ENCODE results near the gene DENND1A.
"Not testable (repeated sequence)": the region's sequence is repeated elsewhere in the genome, so short reads cannot be mapped to it uniquely, and the experiment has no call there.

The DENND1A gene

DNA sequence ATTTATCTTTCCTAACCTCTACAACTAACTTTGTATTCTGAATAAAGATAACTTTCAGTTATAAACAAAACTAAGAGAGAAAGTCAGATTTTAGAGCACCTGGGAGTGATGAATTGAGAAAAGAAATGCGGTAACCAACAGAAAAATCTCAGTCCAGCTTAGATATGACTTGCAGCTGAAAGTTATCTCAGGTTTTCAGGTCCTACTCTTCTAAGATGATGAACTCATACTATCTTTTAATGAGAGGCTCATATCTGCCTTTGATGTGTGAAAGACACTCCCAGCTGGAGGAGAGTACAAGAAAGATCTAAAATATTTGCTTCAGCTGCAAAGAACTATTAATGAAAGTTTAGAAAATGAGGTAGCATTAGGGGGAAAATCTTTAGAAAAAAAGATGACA is 190.5 kb downstream of the DENND1A start:
- H3K4me2 ChIP-seq (ENCODE audit: insufficient read depth, low read length, poor library complexity, severe bottlenecking): no peak overlapping the region
- H3K18ac ChIP-seq (ENCODE audit: low read length): no peak overlapping the region
- H3K4me3 ChIP-seq (ENCODE audit: low read length in 2 of 2): no peak overlapping the region
- DNase-seq (ENCODE audit: low spot score): no peak
- no peaks in the 10 kb centered on the region for H3K36me3 ChIP-seq (replicated peaks in 1 of 2; ENCODE audit: control insufficient read depth in 2 of 2, insufficient read depth in 2 of 2, low read length in 2 of 2)
- no peak overlapping the region for H2BK120ac ChIP-seq (ENCODE audit: low read depth, low read length)
- H3K23ac ChIP-seq (ENCODE audit: low read depth, low read length, poor library complexity): no peak overlapping the region
- H3K4ac ChIP-seq (ENCODE audit: low read length): no peak overlapping the region
- H3K79me1 ChIP-seq (ENCODE audit: low read depth, low read length): peaks cover 2% of the 10 kb centered on the region
- no peak overlapping the region for H2BK5ac ChIP-seq (ENCODE audit: low read length)
- no peak overlapping the region for H3K14ac ChIP-seq (ENCODE audit: low read length)
- H3K9me3 ChIP-seq (replicated peaks in 1 of 2; ENCODE audit: control insufficient read depth in 2 of 2, insufficient read depth in 1 of 2, low read depth in 1 of 2, low read length in 2 of 2): no peaks in the 10 kb centered on the region
- no peak overlapping the region for H2AFZ ChIP-seq (ENCODE audit: low read length)
- H3K27me3 ChIP-seq (ENCODE audit: control insufficient read depth in 3 of 3, insufficient read depth in 3 of 3, low read depth in 1 of 3, low read length in 3 of 3): no peaks in the 10 kb centered on the region
- H2BK12ac ChIP-seq (ENCODE audit: low read length): no peak overlapping the region
- no peak overlapping the region for H2AK5ac ChIP-seq (ENCODE audit: low read depth, low read length)
- WGBS, 2 donors (ENCODE audit: extremely low coverage in 2 of 2, insufficient read length in 2 of 2, insufficient replicate concordance in 1 of 2): no CpG with 5 or more reads among the region's 1 CpG
- H2BK15ac ChIP-seq (ENCODE audit: low read length): no peak overlapping the region
- H4K8ac ChIP-seq (ENCODE audit: low read depth, low read length): no peak overlapping the region
- no peak overlapping the region for H4K91ac ChIP-seq (ENCODE audit: low read depth, low read length, poor library complexity)
- H3K27ac ChIP-seq (replicated peaks; ENCODE audit: low read length): no peak overlapping the region
- peaks cover 6 to 11% of the 10 kb centered on the region in 2 donors for H3K4me1 ChIP-seq (ENCODE audit: control insufficient read depth in 2 of 2, insufficient read depth in 1 of 2, low read depth in 1 of 2, low read length in 2 of 2)
- H3K9ac ChIP-seq (ENCODE audit: low read depth, low read length, poor library complexity): no peak overlapping the region

DNA sequence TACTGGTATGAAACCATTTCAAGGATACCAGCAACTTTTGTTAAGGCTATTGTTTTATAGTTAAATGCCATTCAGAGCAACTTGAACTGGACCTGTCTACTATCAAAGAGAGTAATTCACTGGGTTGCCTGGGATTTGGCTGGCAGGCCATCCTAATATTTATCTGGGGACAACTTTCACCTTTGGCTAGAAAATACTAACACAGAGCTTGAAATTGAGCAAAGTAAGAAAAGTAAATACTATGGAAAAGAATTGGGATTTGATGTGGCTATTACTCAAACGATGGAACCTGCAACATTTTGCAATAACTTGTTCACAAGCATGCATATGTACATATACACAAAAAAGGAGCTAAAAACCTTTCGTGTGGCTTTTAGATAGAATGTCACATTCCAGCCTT is 191.3 kb downstream of the DENND1A start:
- H2BK120ac ChIP-seq (ENCODE audit: low read depth, low read length): no peak overlapping the region
- no peak overlapping the region for H3K4me2 ChIP-seq (ENCODE audit: insufficient read depth, low read length, poor library complexity, severe bottlenecking)
- H2AFZ ChIP-seq (ENCODE audit: low read length): no peak overlapping the region
- no peaks in the 10 kb centered on the region for H3K36me3 ChIP-seq (replicated peaks in 1 of 2; ENCODE audit: control insufficient read depth in 2 of 2, insufficient read depth in 2 of 2, low read length in 2 of 2)
- H3K9ac ChIP-seq (ENCODE audit: low read depth, low read length, poor library complexity): no peak overlapping the region
- no peaks in the 10 kb centered on the region for H3K9me3 ChIP-seq (replicated peaks in 1 of 2; ENCODE audit: control insufficient read depth in 2 of 2, insufficient read depth in 1 of 2, low read depth in 1 of 2, low read length in 2 of 2)
- no peak overlapping the region for H4K91ac ChIP-seq (ENCODE audit: low read depth, low read length, poor library complexity)
- no peak overlapping the region for H3K4me3 ChIP-seq (ENCODE audit: low read length in 2 of 2)
- DNase-seq (ENCODE audit: low spot score): no peak
- H3K79me1 ChIP-seq (ENCODE audit: low read depth, low read length): peaks cover 2% of the 10 kb centered on the region
- no peak overlapping the region for H3K27ac ChIP-seq (replicated peaks; ENCODE audit: low read length)
- no peak overlapping the region for H3K4ac ChIP-seq (ENCODE audit: low read length)
- no peaks in the 10 kb centered on the region for H3K27me3 ChIP-seq (ENCODE audit: control insufficient read depth in 3 of 3, insufficient read depth in 3 of 3, low read depth in 1 of 3, low read length in 3 of 3)
- no peak overlapping the region for H3K18ac ChIP-seq (ENCODE audit: low read length)
- H2AK5ac ChIP-seq (ENCODE audit: low read depth, low read length): no peak overlapping the region
- no CpG with 5 or more reads among the region's 2 CpGs for WGBS, 2 donors (ENCODE audit: extremely low coverage in 2 of 2, insufficient read length in 2 of 2, insufficient replicate concordance in 1 of 2)
- no peak overlapping the region for H2BK5ac ChIP-seq (ENCODE audit: low read length)
- H3K4me1 ChIP-seq (ENCODE audit: control insufficient read depth in 2 of 2, insufficient read depth in 1 of 2, low read depth in 1 of 2, low read length in 2 of 2): peaks cover 6 to 11% of the 10 kb centered on the region in 2 donors
- H2BK15ac ChIP-seq (ENCODE audit: low read length): no peak overlapping the region
- H3K14ac ChIP-seq (ENCODE audit: low read length): no peak overlapping the region
- H2BK12ac ChIP-seq (ENCODE audit: low read length): no peak overlapping the region
- H3K23ac ChIP-seq (ENCODE audit: low read depth, low read length, poor library complexity): no peak overlapping the region
- no peak overlapping the region for H4K8ac ChIP-seq (ENCODE audit: low read depth, low read length)

DNA sequence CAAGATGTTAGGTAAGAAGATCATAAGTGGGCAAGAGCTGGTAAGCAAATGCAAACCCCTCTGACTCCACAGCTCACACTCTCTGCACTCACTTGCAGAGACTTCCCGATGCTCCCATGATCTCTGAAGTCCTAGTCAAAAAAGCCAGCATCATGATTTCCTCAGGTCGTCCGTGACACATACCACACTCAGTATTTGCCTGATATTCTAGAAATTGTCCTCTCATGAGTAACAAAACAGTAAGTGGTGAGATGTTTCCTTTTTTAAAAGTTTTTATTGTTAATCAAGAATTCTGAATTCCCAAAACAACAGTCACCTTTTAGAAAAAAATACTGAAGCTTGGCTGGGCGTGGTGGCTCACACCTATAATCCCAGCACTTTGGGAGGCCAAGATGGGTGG is 194.6 kb downstream of the DENND1A start:
- Histone ChIP-seq H3K4me3 (ENCODE audit: low read length in 2 of 2) (no peak overlapping the region), H3K14ac (ENCODE audit: low read length) (no peak overlapping the region), H2AK5ac (ENCODE audit: low read depth, low read length) (no peak overlapping the region), H3K36me3 (replicated peaks in 1 of 2; ENCODE audit: control insufficient read depth in 2 of 2, insufficient read depth in 2 of 2, low read length in 2 of 2) (no peaks in the 10 kb centered on the region), H2BK120ac (ENCODE audit: low read depth, low read length) (no peak overlapping the region), H3K23ac (ENCODE audit: low read depth, low read length, poor library complexity) (no peak overlapping the region), H3K9ac (ENCODE audit: low read depth, low read length, poor library complexity) (no peak overlapping the region), H3K9me3 (replicated peaks in 1 of 2; ENCODE audit: control insufficient read depth in 2 of 2, insufficient read depth in 1 of 2, low read depth in 1 of 2, low read length in 2 of 2) (no peaks in the 10 kb centered on the region), H3K27me3 (ENCODE audit: control insufficient read depth in 3 of 3, insufficient read depth in 3 of 3, low read depth in 1 of 3, low read length in 3 of 3) (no peaks in the 10 kb centered on the region), H3K27ac (replicated peaks; ENCODE audit: low read length) (no peak overlapping the region), H2BK15ac (ENCODE audit: low read length) (no peak overlapping the region), H4K91ac (ENCODE audit: low read depth, low read length, poor library complexity) (no peak overlapping the region), H3K4ac (ENCODE audit: low read length) (no peak overlapping the region), H2AFZ (ENCODE audit: low read length) (no peak overlapping the region), H3K79me1 (ENCODE audit: low read depth, low read length) (peaks cover 2% of the 10 kb centered on the region), H2BK12ac (ENCODE audit: low read length) (no peak overlapping the region), H3K4me1 (ENCODE audit: control insufficient read depth in 2 of 2, insufficient read depth in 1 of 2, low read depth in 1 of 2, low read length in 2 of 2) (peaks cover 0 to 2% of the 10 kb centered on the region in 2 donors), H2BK5ac (ENCODE audit: low read length) (no peak overlapping the region), H3K4me2 (ENCODE audit: insufficient read depth, low read length, poor library complexity, severe bottlenecking) (no peak overlapping the region), H4K8ac (ENCODE audit: low read depth, low read length) (no peak overlapping the region), H3K18ac (ENCODE audit: low read length) (no peak overlapping the region)
- WGBS, 2 donors (ENCODE audit: extremely low coverage in 2 of 2, insufficient read length in 2 of 2, insufficient replicate concordance in 1 of 2): no CpG with 5 or more reads among the region's 4 CpGs
- DNase-seq (ENCODE audit: low spot score): no peak

DNA sequence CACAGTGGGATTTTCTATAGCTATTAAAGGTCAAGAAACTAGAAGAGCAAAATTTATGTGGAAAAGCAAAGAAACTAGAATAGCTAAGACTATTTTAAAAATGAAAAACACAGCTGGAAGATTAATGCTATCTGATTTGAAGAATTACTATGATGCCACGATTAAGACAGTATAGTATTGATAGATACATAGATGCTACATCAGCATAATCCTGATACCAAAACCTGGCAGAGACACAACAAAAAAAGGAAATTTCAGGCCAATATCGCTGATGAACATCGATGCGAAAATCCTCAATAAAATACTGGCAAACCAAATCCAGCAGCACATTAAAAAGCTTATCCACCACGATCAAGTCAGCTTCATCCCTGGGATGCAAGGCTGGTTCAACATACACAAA is 201.4 kb downstream of the DENND1A start:
- H2BK120ac ChIP-seq (ENCODE audit: low read depth, low read length); H3K4me3 ChIP-seq (ENCODE audit: low read length in 2 of 2); H3K9me3 ChIP-seq (replicated peaks in 1 of 2; ENCODE audit: control insufficient read depth in 2 of 2, insufficient read depth in 1 of 2, low read depth in 1 of 2, low read length in 2 of 2); DNase-seq (ENCODE audit: low spot score); H3K9ac ChIP-seq (ENCODE audit: low read depth, low read length, poor library complexity); H2BK15ac ChIP-seq (ENCODE audit: low read length); H3K4ac ChIP-seq (ENCODE audit: low read length); H3K79me1 ChIP-seq (ENCODE audit: low read depth, low read length); H2AFZ ChIP-seq (ENCODE audit: low read length); H3K4me2 ChIP-seq (ENCODE audit: insufficient read depth, low read length, poor library complexity, severe bottlenecking); H3K18ac ChIP-seq (ENCODE audit: low read length); H3K23ac ChIP-seq (ENCODE audit: low read depth, low read length, poor library complexity); H2BK5ac ChIP-seq (ENCODE audit: low read length); H3K27me3 ChIP-seq (ENCODE audit: control insufficient read depth in 3 of 3, insufficient read depth in 3 of 3, low read depth in 1 of 3, low read length in 3 of 3); H3K14ac ChIP-seq (ENCODE audit: low read length); H4K8ac ChIP-seq (ENCODE audit: low read depth, low read length); H4K91ac ChIP-seq (ENCODE audit: low read depth, low read length, poor library complexity); H3K36me3 ChIP-seq (replicated peaks in 1 of 2; ENCODE audit: control insufficient read depth in 2 of 2, insufficient read depth in 2 of 2, low read length in 2 of 2); H3K27ac ChIP-seq (replicated peaks; ENCODE audit: low read length); H3K4me1 ChIP-seq (ENCODE audit: control insufficient read depth in 2 of 2, insufficient read depth in 1 of 2, low read depth in 1 of 2, low read length in 2 of 2); H2AK5ac ChIP-seq (ENCODE audit: low read depth, low read length); H2BK12ac ChIP-seq (ENCODE audit: low read length): not testable (repeated sequence)
- no CpG with 5 or more reads among the region's 5 CpGs for WGBS, 2 donors (ENCODE audit: extremely low coverage in 2 of 2, insufficient read length in 2 of 2, insufficient replicate concordance in 1 of 2)

Data from neuronal stem cell (in vitro differentiated cells).